ENCODE results near the gene MAMLD1. TPM values are rescaled to one million over a fixed set of nuclear protein-coding genes. Genes with fewer than 3 reads are reported as not detected.
A peak's percentile ranks its signal among the peaks of the same experiment; 100 is the strongest.

The MAMLD1 gene
- polyA plus RNA-seq, 1 donor = 21.1 TPM

DNA sequence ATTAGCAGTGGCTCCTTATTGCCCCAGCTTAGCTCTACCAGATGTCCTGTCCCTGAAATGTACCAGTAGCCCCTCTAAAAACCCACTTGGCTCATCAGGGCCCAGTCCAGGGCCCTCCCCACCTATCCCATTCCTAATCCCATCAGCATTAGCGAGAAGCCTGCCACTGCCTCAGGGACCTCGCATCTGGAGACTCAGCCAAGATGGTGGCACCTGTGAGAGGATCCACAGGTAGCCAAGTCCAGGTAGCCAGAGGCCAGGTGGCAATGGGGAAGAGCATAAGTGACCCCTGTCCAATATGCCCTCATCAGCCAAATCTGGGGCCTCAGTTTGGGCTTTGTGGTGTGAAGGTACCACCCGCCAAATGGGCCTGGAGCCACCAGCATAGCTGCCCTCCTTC is 97.7 kb downstream of the MAMLD1 start:
- DNase-seq = no peak

DNA sequence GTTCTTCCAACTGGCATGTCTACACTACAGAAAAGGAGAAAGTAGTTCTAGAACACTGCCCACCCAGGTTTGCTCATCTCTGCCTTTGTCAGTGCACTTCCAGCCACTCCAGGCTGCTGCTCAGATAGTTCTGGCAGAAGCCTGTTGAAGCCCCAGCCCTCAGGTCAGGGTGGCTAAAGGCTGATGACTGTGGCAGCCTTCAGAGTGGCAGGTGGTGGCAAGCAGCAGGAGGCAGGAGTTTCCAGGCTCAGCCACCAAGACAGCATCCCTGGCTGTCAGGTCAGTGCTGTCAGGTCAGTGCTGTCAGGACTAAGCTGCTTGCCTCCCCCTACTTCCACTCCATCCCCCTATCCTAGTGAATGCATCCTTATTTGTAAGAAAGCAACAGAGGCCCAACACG is 100.4 kb downstream of the MAMLD1 start:
- no peak for DNase-seq

DNA sequence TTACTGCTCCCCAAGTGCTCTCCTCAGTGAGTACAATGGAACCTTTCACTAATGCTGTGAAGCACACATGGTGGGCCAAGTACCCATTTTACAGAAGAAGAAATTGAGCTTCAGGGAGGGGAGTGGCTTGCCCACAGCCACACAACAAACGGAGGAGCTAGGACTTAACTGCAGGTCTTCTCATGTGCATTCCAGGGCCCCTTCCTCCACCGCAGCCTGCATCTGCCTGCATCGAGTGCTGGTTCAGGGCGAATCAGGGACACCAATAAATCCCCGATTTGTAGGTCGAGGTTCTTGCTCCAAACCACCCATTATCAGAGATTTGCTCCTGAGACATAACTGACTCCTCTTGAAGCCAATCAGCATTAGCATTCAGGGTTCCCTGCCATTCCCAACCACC is 100.9 kb downstream of the MAMLD1 start:
- no peak for DNase-seq

DNA sequence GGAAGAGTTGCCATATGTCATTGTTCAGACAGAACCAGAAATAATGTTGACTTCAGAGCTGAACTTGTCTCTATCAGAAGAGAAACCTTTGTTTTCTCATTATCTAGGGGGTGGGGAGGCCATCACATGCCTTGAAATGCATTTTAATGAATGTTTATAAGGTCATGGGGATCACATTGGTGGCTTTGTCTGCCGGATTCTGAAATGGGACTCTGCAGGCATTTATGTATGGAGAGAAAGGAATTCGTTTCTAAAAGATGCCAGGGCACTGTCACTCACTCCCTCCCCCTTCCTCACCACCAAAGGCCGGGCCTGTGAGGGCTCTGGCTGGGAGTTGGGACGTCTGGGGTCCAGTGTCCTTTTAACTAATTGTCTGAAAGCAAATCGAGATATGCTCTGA is 102.2 kb downstream of the MAMLD1 start:
- no peak for DNase-seq

DNA sequence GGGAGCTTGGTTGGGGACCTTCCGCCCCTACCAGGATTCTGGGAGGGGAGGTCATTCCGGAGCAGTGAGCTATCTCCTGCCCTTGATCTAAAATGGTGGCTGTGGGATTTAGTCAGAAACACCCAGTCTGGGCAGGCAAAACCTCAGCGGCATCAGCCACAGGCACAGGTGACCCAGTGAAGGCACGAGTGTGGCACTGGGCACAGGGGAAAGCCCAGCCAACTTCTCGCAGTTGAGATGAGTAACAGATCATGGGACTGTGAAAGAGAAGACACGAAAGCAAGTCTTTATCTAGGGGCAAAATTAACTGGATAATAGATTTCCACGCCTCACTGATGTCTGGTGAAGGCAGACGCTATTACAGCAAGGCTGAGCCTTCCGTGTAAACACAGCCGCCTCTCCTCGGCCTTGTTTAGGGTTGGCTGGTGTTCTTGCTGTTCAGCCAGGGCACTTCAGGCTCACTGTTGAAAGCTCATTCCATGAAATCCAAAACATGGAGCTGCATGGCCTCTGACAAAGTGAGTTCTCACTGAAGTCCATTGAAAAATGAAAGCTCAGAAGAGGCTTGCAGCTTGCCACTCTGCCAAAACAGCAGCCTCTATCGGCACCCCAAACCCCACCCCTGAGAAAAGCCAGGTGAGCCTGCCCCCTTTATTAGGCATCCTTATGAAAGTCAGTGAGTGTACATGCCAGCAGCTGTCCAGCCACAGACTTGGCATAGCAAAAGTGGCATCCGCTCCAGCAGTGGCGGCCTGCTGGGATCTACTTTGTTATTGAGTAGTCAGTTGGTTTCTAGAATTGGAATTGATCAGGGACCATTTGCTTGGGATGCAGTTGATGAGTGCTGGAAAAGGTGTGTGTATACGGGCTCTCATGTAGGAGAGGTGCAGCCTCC is 103.0 kb downstream of the MAMLD1 start:
- no peak for DNase-seq

DNA sequence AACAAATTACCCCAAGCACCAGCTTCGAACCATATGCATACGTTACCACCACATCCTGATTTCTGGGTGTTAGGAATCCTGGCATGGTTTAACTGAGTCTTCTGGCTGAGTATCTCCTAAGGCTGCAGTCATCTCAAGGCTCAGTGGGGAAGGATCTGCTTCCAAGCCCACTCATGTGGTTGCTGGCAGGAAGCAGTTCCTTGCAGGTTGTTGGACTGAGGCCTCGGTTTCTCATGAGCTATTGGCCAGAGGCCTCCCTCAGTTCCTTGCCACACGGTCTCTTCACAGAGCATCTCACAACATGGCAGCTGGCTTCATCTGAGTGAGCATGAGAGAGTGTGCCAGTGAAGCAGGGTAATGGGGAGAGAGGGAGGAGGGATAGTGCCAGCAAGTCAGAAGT is 109.2 kb downstream of the MAMLD1 start:
- DNase-seq = no peak

DNA sequence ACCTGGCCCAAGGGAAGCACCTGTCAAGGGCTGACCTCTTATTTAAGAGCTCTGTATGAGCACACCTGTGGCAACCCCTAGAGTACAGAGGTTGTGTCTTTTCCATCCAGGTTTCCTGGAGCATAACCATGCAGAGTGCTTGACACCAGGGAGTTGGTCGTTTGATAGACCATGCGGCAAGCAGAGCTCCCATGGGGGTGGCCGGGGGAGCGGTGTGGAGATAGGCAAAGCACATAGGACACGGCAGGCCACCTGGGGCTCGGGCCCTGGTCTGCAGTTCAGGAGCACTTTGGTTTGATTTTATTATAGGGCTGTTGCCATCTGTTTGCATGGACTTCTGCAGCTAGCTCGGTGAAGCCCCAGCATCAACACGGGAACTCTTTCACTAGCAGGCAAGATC is 110.3 kb downstream of the MAMLD1 start:
- no peak for DNase-seq

DNA sequence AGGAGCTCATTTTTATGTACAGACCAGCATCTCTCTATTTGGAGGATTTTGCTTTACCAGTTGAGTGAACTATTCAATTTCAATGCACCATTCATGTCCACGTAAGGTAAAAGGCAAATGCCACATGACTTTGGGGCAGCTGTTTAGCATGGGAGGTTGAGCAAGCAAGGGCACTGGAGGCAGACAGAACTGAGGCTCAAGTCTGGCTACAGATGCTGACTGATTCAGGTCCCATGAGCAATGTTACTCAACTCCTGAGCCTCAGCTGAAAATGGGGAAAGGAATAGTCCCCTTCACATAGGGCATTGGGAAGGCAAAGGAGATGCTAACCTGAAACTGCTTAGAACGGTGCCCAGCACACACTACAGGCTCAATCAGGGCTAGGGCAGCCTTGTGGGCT is 112.3 kb downstream of the MAMLD1 start:
- no peak for DNase-seq

DNA sequence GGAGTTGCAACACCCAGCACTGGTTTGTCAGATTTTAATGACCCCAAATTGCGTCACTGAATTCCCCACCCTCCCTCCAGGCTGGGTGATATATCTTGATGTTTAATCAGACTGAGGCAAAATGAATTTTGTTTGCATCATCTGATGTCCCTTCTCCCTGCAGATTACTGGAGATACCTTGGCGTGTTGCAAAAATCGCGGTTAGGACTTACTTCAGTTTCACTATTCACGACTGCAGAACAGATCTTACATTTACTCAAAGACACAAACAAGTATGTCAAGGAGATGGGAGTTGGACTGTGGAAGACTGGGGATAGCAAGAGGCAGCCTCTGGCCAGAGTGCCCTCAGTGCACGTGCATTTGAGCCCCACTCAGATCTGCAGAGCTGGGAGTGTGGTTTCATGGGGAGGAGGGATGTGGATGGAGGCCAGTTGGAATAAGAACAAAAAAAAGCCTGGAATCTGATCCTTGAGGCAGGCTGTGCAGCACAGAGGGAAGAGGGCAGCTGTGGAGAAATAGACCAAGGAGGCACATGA is 113.1 kb downstream of the MAMLD1 start:
- DNase-seq = peak; percentile 8

DNA sequence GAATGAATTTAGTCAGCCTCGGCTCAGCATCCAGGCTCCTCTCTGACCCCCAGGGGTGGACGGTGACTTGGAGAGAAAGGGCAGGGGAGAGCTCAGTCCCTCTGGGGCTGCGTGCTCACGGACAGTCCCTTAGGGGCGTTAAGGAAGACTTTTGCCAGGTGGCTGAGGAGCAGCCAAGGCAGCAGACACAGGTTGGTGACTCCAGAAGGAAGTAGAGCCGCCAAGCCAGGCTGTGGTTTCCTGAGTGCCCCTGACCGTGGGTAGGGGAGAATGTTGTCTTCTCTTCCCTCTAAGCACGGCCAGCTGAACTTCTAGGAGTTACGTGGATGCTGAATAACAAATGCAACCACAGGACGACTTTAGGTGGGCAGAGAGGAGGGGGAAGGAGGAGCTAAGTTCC is 114.3 kb downstream of the MAMLD1 start:
- no peak for DNase-seq

DNA sequence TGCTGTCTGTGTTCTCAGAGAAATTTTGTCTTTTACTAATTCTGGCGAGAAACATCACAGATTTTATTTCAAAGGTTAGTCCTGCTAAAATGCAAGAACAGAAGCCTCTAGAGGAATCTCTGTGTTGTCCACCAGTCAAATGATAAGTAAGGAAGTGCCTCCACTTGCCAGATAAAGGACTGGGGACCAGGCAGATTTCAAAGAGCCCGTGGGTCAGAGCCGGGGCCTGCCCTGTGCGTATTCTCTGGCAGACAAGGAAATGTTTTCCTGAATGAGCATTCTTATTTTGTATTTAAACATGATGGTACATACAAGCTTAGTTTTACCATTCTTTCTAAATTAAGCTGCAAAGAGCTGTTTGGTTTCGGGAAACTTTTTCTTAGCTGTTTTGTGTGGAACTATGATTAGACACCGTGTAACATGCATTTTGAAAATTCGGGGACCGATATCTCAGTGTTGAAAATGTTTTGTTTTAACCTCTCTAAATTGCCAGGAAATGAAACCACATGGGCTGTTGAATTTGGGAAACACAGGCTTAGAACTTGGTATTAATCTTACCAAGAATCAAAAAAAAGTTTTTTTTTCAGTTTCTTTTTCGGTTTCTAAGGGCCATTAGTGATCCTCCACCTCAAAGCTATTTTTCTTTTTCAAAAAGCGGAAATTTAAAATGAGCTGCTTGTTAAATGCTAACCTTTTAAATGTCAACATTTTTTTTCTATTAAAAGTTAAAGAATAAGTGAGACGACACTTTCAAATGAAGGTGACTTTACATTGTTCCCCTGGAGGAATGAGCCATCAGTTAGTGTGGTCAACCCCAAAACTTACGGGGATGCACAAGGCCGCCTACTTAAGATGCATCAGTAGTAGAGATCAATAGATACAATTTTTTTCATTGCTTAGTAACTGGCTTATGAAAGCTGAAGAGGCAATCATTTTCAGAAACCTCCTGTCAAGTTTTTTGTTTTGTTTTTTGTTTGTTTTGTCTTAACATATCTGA is 115.7 kb downstream of the MAMLD1 start:
- no peak for DNase-seq

DNA sequence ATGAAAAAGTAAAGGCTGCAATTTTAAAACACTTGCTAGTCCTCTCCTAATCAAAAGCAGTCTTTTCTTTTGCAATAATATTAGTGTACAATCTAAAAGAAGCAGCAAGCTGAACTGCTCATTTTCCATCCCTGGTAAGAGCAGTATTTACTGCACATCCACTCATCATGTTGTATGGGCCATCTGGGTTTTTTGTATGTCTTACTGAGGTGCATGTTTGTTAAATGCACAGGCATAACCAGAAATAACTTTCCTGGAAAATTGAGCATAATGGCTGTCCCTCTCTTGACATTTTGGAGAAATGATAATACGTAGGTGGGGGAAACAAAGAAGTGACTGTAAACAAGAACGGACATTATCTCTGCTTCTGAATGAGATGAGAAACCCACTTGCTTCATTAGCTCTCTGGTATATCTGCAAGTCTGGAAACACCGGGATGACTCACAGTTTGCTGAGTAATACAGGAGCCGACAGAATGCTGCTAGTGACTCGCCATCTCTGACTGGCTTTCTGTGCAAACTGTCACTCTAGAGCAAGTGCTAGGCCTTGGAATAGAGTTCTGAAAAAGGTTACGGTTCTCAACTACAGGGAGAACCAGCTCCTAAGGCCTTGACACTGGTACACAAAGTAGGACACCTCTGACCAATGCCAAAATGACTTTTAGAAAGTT is 119.6 kb downstream of the MAMLD1 start:
- DNase-seq = no peak

DNA sequence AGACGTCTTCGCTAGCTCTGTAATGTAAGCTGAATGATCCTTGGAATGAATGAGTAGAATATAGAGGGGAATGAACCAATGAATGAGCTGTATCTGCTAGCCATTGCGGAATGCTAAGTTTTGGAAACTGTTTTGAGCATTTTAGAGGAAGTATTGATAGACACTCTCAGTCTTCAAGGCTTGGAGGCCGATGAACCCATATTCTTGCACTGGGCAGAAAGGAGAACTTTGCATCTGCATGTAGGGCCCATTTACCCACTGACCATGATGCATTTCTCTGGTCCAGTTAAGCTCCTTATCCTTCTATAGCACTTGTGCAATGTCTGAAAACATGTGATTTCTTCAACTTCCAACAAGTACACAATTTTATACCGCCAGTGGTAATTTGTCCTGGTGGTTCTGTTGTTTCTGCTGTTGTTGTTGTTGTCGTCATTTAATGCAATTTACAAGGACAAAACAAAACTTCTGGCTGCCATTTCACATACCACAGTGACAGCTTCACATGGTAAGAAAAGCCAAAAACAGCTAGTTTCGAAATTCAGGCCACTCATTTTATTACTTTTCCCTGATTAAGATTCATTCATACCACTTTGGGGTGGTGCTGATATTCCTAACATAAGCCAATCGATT is 120.4 kb downstream of the MAMLD1 start:
- DNase-seq = no peak

DNA sequence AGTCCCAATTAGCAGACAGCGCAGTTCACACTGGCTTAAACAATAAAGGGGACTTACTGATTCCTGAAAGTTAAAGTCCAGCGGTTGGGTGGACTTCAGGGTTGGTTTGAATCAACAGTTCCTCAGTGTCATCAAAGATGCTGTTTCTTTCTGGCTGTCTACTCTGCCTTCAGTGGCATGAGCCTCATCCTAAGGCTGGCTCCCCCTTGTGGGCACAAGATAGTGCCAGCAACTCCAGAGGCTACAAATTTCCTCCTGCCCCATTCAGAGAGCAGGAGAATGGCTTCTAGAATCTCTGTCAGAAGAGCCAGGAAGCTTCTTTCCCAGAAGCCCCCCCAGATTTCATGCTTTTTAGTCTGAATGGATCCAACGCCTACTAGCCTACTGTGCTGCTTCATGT is 122.9 kb downstream of the MAMLD1 start:
- no peak for DNase-seq

DNA sequence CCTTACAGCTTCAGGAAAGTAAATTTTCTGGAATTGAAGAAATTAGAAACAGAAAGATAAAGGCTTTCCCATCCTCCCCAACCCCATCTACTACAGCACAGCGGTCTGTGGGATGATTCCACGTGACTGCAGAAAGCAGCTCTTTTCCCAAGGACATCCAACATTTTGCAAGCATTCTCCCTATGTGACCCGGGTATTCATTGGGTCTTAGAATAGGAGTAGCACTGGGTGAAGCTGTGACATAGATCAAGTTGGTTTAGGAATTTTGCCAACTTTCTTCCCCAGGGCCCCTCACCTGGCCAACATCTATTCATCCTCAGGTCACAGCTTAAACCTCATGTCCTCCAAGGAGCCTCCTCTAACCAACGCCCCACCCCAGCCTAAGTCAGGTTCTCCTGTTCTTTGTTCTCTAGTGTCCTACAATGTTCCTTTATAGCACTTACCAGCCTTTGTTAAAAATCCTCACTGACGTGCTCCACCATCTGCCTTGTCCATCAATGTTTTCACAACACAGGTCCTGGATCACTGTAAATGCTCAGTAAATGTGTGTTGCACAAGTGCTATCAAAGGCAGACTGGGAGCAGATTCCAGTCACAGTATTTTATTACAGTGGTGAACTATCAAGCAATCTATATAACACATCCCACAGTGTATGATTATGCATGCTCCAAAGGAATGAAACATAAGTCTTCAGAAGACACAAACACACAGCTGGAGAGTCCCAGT is 124.4 kb downstream of the MAMLD1 start:
- DNase-seq = no peak

DNA sequence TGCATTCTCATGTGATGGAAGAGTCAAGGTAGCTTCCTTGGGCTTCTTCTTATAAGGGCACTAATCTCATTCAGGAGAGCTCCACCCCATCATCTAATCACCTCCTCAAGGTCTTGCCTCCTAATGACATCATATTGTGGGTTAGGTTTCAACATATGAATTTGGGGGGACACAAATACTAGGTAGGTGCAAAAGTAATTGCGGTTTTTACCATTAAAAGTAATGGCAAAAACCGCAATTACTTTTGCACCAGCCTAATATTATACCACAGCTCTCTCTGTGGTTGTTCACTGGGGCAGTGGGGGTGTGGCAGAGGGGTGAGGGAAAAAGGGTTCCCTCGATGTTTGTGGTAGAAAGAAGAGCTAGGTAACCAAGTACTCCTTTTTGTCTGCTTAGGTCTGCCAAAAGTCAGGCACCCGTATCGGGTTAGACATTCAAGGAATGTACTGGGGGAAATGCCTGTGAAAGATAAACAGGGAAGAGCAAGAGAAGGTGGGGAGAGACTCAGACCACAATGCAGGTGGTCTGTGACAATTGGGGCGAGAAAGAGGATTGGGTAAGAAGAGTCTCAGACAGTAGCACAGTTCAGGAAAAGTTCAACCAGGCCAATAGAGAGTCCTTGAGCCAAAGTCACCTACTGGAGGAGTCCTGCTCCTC is 126.4 kb downstream of the MAMLD1 start:
- no peak for DNase-seq

DNA sequence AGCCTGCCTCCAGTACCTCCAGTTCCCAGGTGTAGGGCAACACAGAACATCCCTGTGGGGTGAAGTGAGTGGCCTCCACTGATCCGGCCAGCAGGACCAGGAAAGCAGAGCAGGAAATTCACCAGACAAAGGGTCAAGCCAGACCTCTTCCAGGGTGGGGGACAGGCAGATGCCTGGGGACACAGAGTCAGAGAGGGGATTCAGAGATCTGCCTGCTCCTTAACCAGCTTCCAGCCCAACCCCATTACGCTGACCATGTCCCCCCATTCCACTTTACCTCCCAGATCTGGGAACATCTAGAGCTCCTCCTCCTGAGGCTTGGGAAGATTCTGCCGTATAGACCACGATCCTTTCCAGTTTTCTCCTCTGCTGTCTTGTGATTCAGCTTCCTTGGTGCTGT is 132.4 kb downstream of the MAMLD1 start:
- no peak for DNase-seq

DNA sequence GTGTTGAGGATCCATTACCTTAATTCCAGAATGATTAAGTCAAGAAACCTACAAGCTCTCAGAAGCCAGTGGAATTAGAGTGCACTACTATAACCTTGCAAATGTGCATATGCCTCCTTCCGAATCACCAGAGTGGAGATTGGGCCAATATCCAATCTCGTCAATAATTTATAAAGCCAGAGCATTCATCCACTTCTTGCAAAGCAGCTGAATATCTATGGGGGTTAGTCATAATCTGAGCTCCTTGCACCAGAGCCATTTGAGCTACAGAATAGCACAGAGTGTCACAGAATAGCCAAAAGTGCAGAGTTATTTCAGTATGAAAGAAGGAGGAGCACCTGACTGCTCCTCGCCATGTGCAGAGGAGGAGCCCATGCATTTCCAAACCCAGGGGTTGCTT is 136.1 kb downstream of the MAMLD1 start:
- DNase-seq = no peak

DNA sequence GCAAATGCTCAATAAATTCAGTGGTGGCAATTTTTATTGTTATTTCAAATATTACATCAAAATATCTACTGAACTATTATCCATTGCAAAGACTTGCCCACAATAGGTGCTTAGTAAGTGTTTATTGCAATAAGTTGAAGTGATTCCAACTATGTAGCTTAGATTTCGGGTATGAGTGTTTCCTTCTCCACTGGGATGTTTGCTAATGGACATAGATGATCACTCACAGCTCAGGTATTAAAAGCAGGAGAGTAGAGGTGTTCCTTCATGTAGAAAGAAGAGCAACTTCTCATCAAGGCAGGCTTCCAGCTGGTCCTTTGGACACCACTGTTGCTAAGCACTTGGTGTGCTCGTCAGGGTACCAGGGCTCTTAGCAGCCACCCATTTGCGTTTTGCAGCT is 139.0 kb downstream of the MAMLD1 start:
- DNase-seq = no peak

DNA sequence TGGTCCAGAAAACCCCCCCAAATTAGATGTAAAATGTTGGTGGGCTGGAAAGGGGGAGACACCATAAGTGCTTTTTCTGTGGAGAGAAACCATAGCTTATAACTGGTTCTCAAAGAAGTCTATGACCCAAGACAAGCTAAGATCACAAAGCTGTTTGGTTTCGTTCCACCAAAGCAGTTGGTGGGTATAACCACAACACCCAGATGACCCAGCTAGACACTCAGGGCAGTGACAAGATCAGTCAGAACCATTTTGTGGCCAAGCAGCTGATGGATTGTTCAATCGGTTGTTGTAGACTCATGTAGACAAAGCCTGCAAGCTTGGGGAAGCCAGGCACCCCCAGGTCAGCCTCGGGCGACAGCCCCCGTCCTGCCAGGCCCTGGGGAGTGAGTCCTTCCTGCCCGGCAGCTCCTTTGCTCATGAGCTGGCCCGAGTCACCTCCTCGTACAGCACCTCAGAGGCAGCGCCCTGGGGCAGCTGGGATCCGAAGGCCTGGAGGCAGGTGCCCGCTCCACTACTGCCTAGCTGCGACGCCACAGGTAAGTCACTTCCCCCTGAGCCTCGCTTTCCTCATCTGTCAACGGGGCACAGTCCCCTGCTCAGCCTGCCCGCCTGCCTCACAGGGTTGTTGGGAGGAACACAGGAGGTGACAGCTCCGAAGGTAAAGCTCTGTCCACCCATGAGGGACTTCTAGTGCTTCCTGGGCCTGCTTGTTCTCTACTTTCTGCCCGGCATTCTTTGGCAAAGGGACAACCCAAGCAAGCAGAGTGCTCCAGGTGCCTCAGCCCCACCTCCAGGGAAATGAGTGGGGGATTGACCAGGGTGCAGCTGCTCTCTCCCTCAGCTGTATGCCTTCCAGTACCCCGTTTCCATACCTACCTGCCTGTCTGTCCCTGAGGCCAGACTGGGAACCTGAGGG is 140.1 kb downstream of the MAMLD1 start:
- no peak for DNase-seq

All from hindlimb muscle (tissue), 1 donor.